Activated naive CD8-positive, alpha-beta T cell treated with anti-CD3 and anti-CD28 coated beads, Interleukin-2, amount 50 U/mL, for 24 hours (primary cell): ENCODE measurements around the gene PRICKLE2.

Experiments
- ATAC-seq: fragments of 150-1000 bp; cut with Tn5 transposase; one replicate; pipeline ENCODE4 v1.10.0; 2021
- DNase-seq: peaks from one replicate; pipeline ENCODE4 v3.0.0; 2021
- H3K27ac Mint-ChIP-seq: one replicate; pipeline ENCODE4 v1.8.0; 2021; ENCODE audit warnings: mild to moderate bottlenecking, mixed read lengths
- H3K27me3 Mint-ChIP-seq: one replicate; pipeline ENCODE4 v1.8.0; 2021; ENCODE audit warnings: mixed read lengths
- H3K36me3 Mint-ChIP-seq: one replicate; pipeline ENCODE4 v1.8.0; 2021; ENCODE audit warnings: low read depth, mixed read lengths
- H3K4me1 Mint-ChIP-seq: one replicate; pipeline ENCODE4 v1.8.0; 2021; ENCODE audit warnings: mixed read lengths
- H3K4me3 Mint-ChIP-seq: one replicate; pipeline ENCODE4 v1.8.0; 2021; ENCODE audit warnings: mild to moderate bottlenecking, moderate library complexity, mixed read lengths
- H3K9me3 Mint-ChIP-seq: one replicate; pipeline ENCODE4 v1.8.0; 2021; ENCODE audit warnings: mixed read lengths

Gene PRICKLE2

GRCh38 chr3:64152086-64152485, 73.2 kb downstream of the PRICKLE2 start:
- H3K27ac Mint-ChIP-seq, result no peak overlapping the region
- no peak overlapping the region for H3K4me3 Mint-ChIP-seq
- no peaks in the 10 kb centered on the region for H3K27me3 Mint-ChIP-seq
- no peaks in the 10 kb centered on the region for H3K36me3 Mint-ChIP-seq
- DNase-seq (no peak), ATAC-seq (no peak)
- H3K4me1 Mint-ChIP-seq, result no peaks in the 10 kb centered on the region
- H3K9me3 Mint-ChIP-seq, result no peaks in the 10 kb centered on the region

- DNase-seq, result no peak
- H3K9me3 Mint-ChIP-seq, result no peaks in the 10 kb centered on the region
- H3K4me3 Mint-ChIP-seq, result no peak overlapping the region
- H3K36me3 Mint-ChIP-seq, result no peaks in the 10 kb centered on the region
- no peaks in the 10 kb centered on the region for H3K4me1 Mint-ChIP-seq
- no peak overlapping the region for H3K27ac Mint-ChIP-seq
- no peaks in the 10 kb centered on the region for H3K27me3 Mint-ChIP-seq
- ATAC-seq, result no peak
Measured at GRCh38 chr3:64151342-64151871, 73.9 kb downstream of the PRICKLE2 start.

GRCh38 chr3:64150623-64151207, 74.6 kb downstream of the PRICKLE2 start:
- Mint-ChIP-seq H3K27ac (no peak overlapping the region), H3K27me3 (no peaks in the 10 kb centered on the region), H3K4me1 (no peaks in the 10 kb centered on the region), H3K36me3 (no peaks in the 10 kb centered on the region), H3K9me3 (no peaks in the 10 kb centered on the region), H3K4me3 (no peak overlapping the region)
- ATAC-seq, result no peak
- no peak for DNase-seq

- no peak overlapping the region for H3K27ac Mint-ChIP-seq
- DNase-seq (no peak), ATAC-seq (no peak)
- H3K36me3 Mint-ChIP-seq, result no peaks in the 10 kb centered on the region
- no peaks in the 10 kb centered on the region for H3K27me3 Mint-ChIP-seq
- H3K9me3 Mint-ChIP-seq, result no peaks in the 10 kb centered on the region
- no peaks in the 10 kb centered on the region for H3K4me1 Mint-ChIP-seq
- no peak overlapping the region for H3K4me3 Mint-ChIP-seq
Measured at GRCh38 chr3:64149886-64150285, 75.4 kb downstream of the PRICKLE2 start.

- Mint-ChIP-seq H3K4me1 (no peaks in the 10 kb centered on the region), H3K36me3 (no peaks in the 10 kb centered on the region), H3K27me3 (no peaks in the 10 kb centered on the region), H3K4me3 (no peak overlapping the region), H3K27ac (no peak overlapping the region), H3K9me3 (no peaks in the 10 kb centered on the region)
- ATAC-seq (no peak), DNase-seq (no peak)
Measured at GRCh38 chr3:64148955-64149653, 76.2 kb downstream of the PRICKLE2 start.

GRCh38 chr3:64147211-64147610, 78.1 kb downstream of the PRICKLE2 start:
- Mint-ChIP-seq H3K27me3 (no peaks in the 10 kb centered on the region), H3K27ac (no peak overlapping the region), H3K36me3 (no peaks in the 10 kb centered on the region), H3K9me3 (no peaks in the 10 kb centered on the region), H3K4me3 (no peak overlapping the region), H3K4me1 (no peaks in the 10 kb centered on the region)
- ATAC-seq (no peak), DNase-seq (no peak)

- ATAC-seq (no peak), DNase-seq (no peak)
- no peaks in the 10 kb centered on the region for H3K9me3 Mint-ChIP-seq
- H3K4me3 Mint-ChIP-seq, result no peak overlapping the region
- H3K4me1 Mint-ChIP-seq, result no peaks in the 10 kb centered on the region
- no peaks in the 10 kb centered on the region for H3K27me3 Mint-ChIP-seq
- H3K36me3 Mint-ChIP-seq, result no peaks in the 10 kb centered on the region
- no peak overlapping the region for H3K27ac Mint-ChIP-seq
Measured at GRCh38 chr3:64145438-64145837, 79.8 kb downstream of the PRICKLE2 start.

GRCh38 chr3:64144241-64144900, 80.9 kb downstream of the PRICKLE2 start:
- Mint-ChIP-seq H3K27me3 (no peaks in the 10 kb centered on the region), H3K4me1 (no peaks in the 10 kb centered on the region), H3K27ac (no peak overlapping the region), H3K36me3 (no peaks in the 10 kb centered on the region), H3K9me3 (no peaks in the 10 kb centered on the region), H3K4me3 (no peak overlapping the region)
- no peak for DNase-seq
- no peak for ATAC-seq

- Mint-ChIP-seq H3K36me3 (no peaks in the 10 kb centered on the region), H3K9me3 (no peaks in the 10 kb centered on the region), H3K27me3 (no peaks in the 10 kb centered on the region), H3K4me1 (no peaks in the 10 kb centered on the region), H3K4me3 (no peak overlapping the region), H3K27ac (no peak overlapping the region)
- DNase-seq (no peak), ATAC-seq (no peak)
Measured at GRCh38 chr3:64143409-64144130, 81.7 kb downstream of the PRICKLE2 start.

GRCh38 chr3:64141476-64141875, 83.8 kb downstream of the PRICKLE2 start:
- no peak for ATAC-seq
- peaks cover 1% of the 10 kb centered on the region for H3K27me3 Mint-ChIP-seq
- no peaks in the 10 kb centered on the region for H3K36me3 Mint-ChIP-seq
- no peak overlapping the region for H3K27ac Mint-ChIP-seq
- no peak for DNase-seq
- H3K4me3 Mint-ChIP-seq, result no peak overlapping the region
- H3K4me1 Mint-ChIP-seq, result no peaks in the 10 kb centered on the region
- no peaks in the 10 kb centered on the region for H3K9me3 Mint-ChIP-seq

GRCh38 chr3:64140651-64141050, 84.6 kb downstream of the PRICKLE2 start:
- H3K27ac Mint-ChIP-seq, result no peak overlapping the region
- H3K27me3 Mint-ChIP-seq, result peaks cover 4% of the 10 kb centered on the region
- no peaks in the 10 kb centered on the region for H3K9me3 Mint-ChIP-seq
- H3K36me3 Mint-ChIP-seq, result no peaks in the 10 kb centered on the region
- H3K4me3 Mint-ChIP-seq, result no peak overlapping the region
- no peaks in the 10 kb centered on the region for H3K4me1 Mint-ChIP-seq
- DNase-seq (no peak), ATAC-seq (no peak)

- DNase-seq (no peak), ATAC-seq (no peak)
- Mint-ChIP-seq H3K9me3 (no peaks in the 10 kb centered on the region), H3K36me3 (no peaks in the 10 kb centered on the region), H3K27me3 (peaks cover 4% of the 10 kb centered on the region), H3K27ac (no peak overlapping the region), H3K4me3 (no peak overlapping the region), H3K4me1 (no peaks in the 10 kb centered on the region)
Measured at GRCh38 chr3:64138656-64139375, 86.5 kb downstream of the PRICKLE2 start.

- H3K27me3 Mint-ChIP-seq, result peaks cover 4% of the 10 kb centered on the region
- no peaks in the 10 kb centered on the region for H3K4me1 Mint-ChIP-seq
- H3K36me3 Mint-ChIP-seq, result no peaks in the 10 kb centered on the region
- no peaks in the 10 kb centered on the region for H3K9me3 Mint-ChIP-seq
- ATAC-seq (no peak), DNase-seq (no peak)
- H3K4me3 Mint-ChIP-seq, result no peak overlapping the region
- no peak overlapping the region for H3K27ac Mint-ChIP-seq
Measured at GRCh38 chr3:64138046-64138445, 87.2 kb downstream of the PRICKLE2 start.

GRCh38 chr3:64134882-64135281, 90.4 kb downstream of the PRICKLE2 start:
- H3K27me3 Mint-ChIP-seq, result peaks cover 4% of the 10 kb centered on the region
- no peaks in the 10 kb centered on the region for H3K9me3 Mint-ChIP-seq
- DNase-seq (no peak), ATAC-seq (no peak)
- no peaks in the 10 kb centered on the region for H3K4me1 Mint-ChIP-seq
- H3K36me3 Mint-ChIP-seq, result no peaks in the 10 kb centered on the region
- no peak overlapping the region for H3K4me3 Mint-ChIP-seq
- no peak overlapping the region for H3K27ac Mint-ChIP-seq
